Stimulated activated CD4-positive, alpha-beta T cell treated with anti-CD3 and anti-CD28 coated beads, Interleukin-1b, Interleukin-23, amount 100 ng/mL, for 48 hours (primary cell): ENCODE data around the gene GPR37L1.
"Not testable (repeated sequence)": the region's sequence is repeated elsewhere in the genome, so short reads cannot be mapped to it uniquely, and the experiment has no call there.

ENCODE experiments used
- DNase-seq: peaks from one replicate; pipeline ENCODE4 v3.0.0-alpha.2; 2020

Gene GPR37L1

GRCh38 chr1:202176949-202177927 lies 54.5 kb downstream of the GPR37L1 start:
- DNase-seq: no peak

- no peak for DNase-seq
These were observed 57.4 kb downstream of the GPR37L1 start for GRCh38 chr1:202179828-202180750.

- not testable (repeated sequence) for DNase-seq
These were observed 58.0 kb downstream of the GPR37L1 start for GRCh38 chr1:202180751-202181139.

GRCh38 chr1:202181586-202181985 lies 58.9 kb downstream of the GPR37L1 start:
- no peak for DNase-seq

GRCh38 chr1:202182040-202182877 lies 59.5 kb downstream of the GPR37L1 start:
- no peak for DNase-seq
